ENCODE measurements around the gene SREBF2. TPM values are rescaled to one million over a fixed set of nuclear protein-coding genes. Genes with fewer than 3 reads are reported as not detected.

Gene SREBF2
- total and polyA plus RNA-seq, 2 of the 8 experiments (the other 6 are each of a cell fraction or from before 2014, with no cell fraction given) = 125 to 144 TPM

- no peak overlapping the region for H3K4me3 ChIP-seq (ENCODE audit: extremely low read depth in 1 of 4, insufficient read depth in 2 of 4, low read depth in 3 of 4, low read length in 4 of 4)
- ChIA-PET CTCF (ENCODE audit: partially characterized antibody) (interaction anchor here (0.6 to 4.7 kb wide), 25 partner anchors 8 to 259 kb away, joined by 3 to 34 read pairs (median 4); partner anchors contain the start of genes CCDC134, MEI1 and SREBF2), POLR2A (ENCODE audit: partially characterized antibody) (interaction anchor here (0.7 to 4.1 kb wide), 6 partner anchors 11 to 57 kb away, joined by 3 to 16 read pairs (median 4); partner anchors contain the start of genes CCDC134 and SREBF2)
- no peak overlapping the region for H2AK5ac ChIP-seq (ENCODE audit: low read depth, low read length)
- H3K23me2 ChIP-seq (ENCODE audit: low read depth, low read length) = no peaks in the 10 kb centered on the region
- H3K36me3 ChIP-seq (ENCODE audit: control insufficient read depth in 2 of 4, insufficient read depth in 4 of 4, low read length in 3 of 4) = no peaks in the 10 kb centered on the region
- H4K20me1 ChIP-seq (replicated peaks in 1 of 2; ENCODE audit: control insufficient read depth in 1 of 2, insufficient read depth in 2 of 2, low read length in 2 of 2) = peaks cover 12 to 17% of the 10 kb centered on the region in 2 experiments
- no peak overlapping the region for H4K91ac ChIP-seq (replicated peaks; ENCODE audit: insufficient read length, low read length)
- no peak overlapping the region for H2BK120ac ChIP-seq (replicated peaks; ENCODE audit: low read depth, low read length)
- H3K9ac ChIP-seq (replicated peaks in 1 of 4; ENCODE audit: extremely low read depth in 1 of 4, low read depth in 3 of 4, low read length in 3 of 4) = no peak overlapping the region
- H2BK12ac ChIP-seq (ENCODE audit: low read depth, low read length) = no peak overlapping the region
- no peaks in the 10 kb centered on the region for H3K27me3 ChIP-seq (replicated peaks in 1 of 4; ENCODE audit: control insufficient read depth in 3 of 4, extremely low read depth in 1 of 4, insufficient read depth in 3 of 4, low read length in 3 of 4)
- 71% methylated on average over 7 of the region's 7 CpGs; no CpG with 5 or more reads in 1 of the 2 experiments for WGBS, 2 experiments (ENCODE audit: extremely low coverage in 1 of 2, insufficient coverage in 1 of 2, insufficient read length in 1 of 2, insufficient replicate concordance in 2 of 2, low coverage in 1 of 2, low lambda C conversion rate in 2 of 2, missing lambda C conversion rate in 1 of 2)
- H2BK20ac ChIP-seq (ENCODE audit: low read length) = no peak overlapping the region
- H2AFZ ChIP-seq (ENCODE audit: low read length) = no peak overlapping the region
- DNase-seq (ENCODE audit: low read depth in 1 of 2, low spot score in 2 of 2) = peak; percentile 43 to 63
- peak; percentile 86 for FAIRE-seq
- no peak overlapping the region for H3K56ac ChIP-seq (replicated peaks; ENCODE audit: insufficient read length, low read depth, low read length)
- no peak overlapping the region for H3K14ac ChIP-seq (ENCODE audit: insufficient read length)
- peak overlapping the region; percentile 60 for H2BK5ac ChIP-seq (ENCODE audit: low read depth, low read length)
- H3K4me1 ChIP-seq (replicated peaks in 1 of 4; ENCODE audit: control insufficient read depth in 3 of 4, insufficient read depth in 4 of 4, low read length in 3 of 4) = peaks cover 0 to 1% (median 0%) of the 10 kb centered on the region in 4 experiments; a peak in 1 of 7 replicates
- H3K27ac ChIP-seq (ENCODE audit: low read depth, low read length) = no peak overlapping the region
- no peak overlapping the region for H2BK15ac ChIP-seq (ENCODE audit: low read length)
- no peak overlapping the region for H3K18ac ChIP-seq (ENCODE audit: extremely low read depth, low read length)
- H4K5ac ChIP-seq (ENCODE audit: insufficient read length, low read depth, low read length) = no peak overlapping the region
- no peak overlapping the region for H3K23ac ChIP-seq (ENCODE audit: insufficient read length)
- peaks cover 8% of the 10 kb centered on the region for H3K79me1 ChIP-seq (ENCODE audit: low read depth, low read length)
- H3K9me3 ChIP-seq (ENCODE audit: insufficient read depth in 2 of 2, low read depth in 1 of 2, low read length in 1 of 2) = no peaks in the 10 kb centered on the region
- H3K4ac ChIP-seq (replicated peaks; ENCODE audit: insufficient read length, low read depth, low read length) = no peak overlapping the region
- TF ChIP-seq NANOG (IDR thresholded peaks at IDR 0.05; ENCODE audit: insufficient read depth, low read depth, low read length, poor library complexity, severe bottlenecking) = no peak
- peak; percentile 53 to 62 for TF ChIP-seq RAD21 (IDR thresholded peaks at IDR 0.05 in 1 of 2, conservative IDR thresholded peaks at IDR 0.05 in 1 of 2; ENCODE audit: low read depth in 2 of 2, low read length in 2 of 2)
- TF ChIP-seq, protein P1, sequence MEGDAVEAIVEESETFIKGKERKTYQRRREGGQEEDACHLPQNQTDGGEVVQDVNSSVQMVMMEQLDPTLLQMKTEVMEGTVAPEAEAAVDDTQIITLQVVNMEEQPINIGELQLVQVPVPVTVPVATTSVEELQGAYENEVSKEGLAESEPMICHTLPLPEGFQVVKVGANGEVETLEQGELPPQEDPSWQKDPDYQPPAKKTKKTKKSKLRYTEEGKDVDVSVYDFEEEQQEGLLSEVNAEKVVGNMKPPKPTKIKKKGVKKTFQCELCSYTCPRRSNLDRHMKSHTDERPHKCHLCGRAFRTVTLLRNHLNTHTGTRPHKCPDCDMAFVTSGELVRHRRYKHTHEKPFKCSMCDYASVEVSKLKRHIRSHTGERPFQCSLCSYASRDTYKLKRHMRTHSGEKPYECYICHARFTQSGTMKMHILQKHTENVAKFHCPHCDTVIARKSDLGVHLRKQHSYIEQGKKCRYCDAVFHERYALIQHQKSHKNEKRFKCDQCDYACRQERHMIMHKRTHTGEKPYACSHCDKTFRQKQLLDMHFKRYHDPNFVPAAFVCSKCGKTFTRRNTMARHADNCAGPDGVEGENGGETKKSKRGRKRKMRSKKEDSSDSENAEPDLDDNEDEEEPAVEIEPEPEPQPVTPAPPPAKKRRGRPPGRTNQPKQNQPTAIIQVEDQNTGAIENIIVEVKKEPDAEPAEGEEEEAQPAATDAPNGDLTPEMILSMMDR (IDR thresholded peaks at IDR 0.05; ENCODE audit: control extremely low read depth in 1 of 3, insufficient read depth in 1 of 3, low read depth in 1 of 3, low read length in 3 of 3) = peak; percentile 35 to 75 (median 59)
- no peak for TF ChIP-seq SP4 (IDR thresholded peaks at IDR 0.05; ENCODE audit: low read length)
- no peak overlapping the region for H3K4me2 ChIP-seq (ENCODE audit: insufficient read depth in 1 of 2, low read depth in 2 of 2, low read length in 2 of 2)
- peak overlapping the region; percentile 57; the same call in 1 of the 2 replicates for H4K8ac ChIP-seq (ENCODE audit: extremely low read depth, insufficient read depth, low read length)
- peaks cover 18 to 88% of the 10 kb centered on the region in 2 experiments; a peak in 3 of 4 replicates for H3K79me2 ChIP-seq (ENCODE audit: control insufficient read depth in 1 of 2, insufficient read depth in 2 of 2, low read length in 2 of 2)
Observed at GRCh38 chr22:41857155-41857859, 24.4 kb downstream of the SREBF2 start.

All from H1 (cell line).